Measurements from ENCODE around the gene PAX8. TPM values are rescaled to one million over a fixed set of nuclear protein-coding genes. Genes with fewer than 3 reads are reported as not detected.
"Not testable (repeated sequence)": the region's sequence is repeated elsewhere in the genome, so short reads cannot be mapped to it uniquely, and the experiment has no call there.

Gene PAX8
- total RNA-seq, 4 donors from 2014 or later = 2.3 to 7.7 (median 5.6) TPM

GRCh38 chr2:113291191-113291590 lies 12.5 kb upstream of the PAX8 start:
- no peaks in the 10 kb centered on the region for H3K9me3 ChIP-seq
- no peaks in the 10 kb centered on the region for H3K36me3 ChIP-seq
- no peak overlapping the region for H3K4me3 ChIP-seq
- H3K27me3 ChIP-seq = peaks cover 11% of the 10 kb centered on the region
- TF ChIP-seq EP300 (IDR thresholded peaks at IDR 0.05) (no peak), POLR2A (IDR thresholded peaks at IDR 0.05) (no peak), CTCF (IDR thresholded peaks at IDR 0.05) (no peak), POLR2AphosphoS5 (IDR thresholded peaks at IDR 0.05) (no peak)
- H3K4me1 ChIP-seq = peaks cover 6% of the 10 kb centered on the region
- H3K27ac ChIP-seq = no peak overlapping the region
- WGBS = 9% methylated on average over 19 of the region's 28 CpGs
- no peak for DNase-seq (ENCODE audit: low spot score in 2 of 2)

GRCh38 chr2:113288674-113289149 lies 10.0 kb upstream of the PAX8 start:
- not testable (repeated sequence) for DNase-seq (ENCODE audit: low spot score in 2 of 2); H3K9me3 ChIP-seq; H3K4me3 ChIP-seq; H3K27ac ChIP-seq; H3K36me3 ChIP-seq
- Histone ChIP-seq H3K27me3 (peaks cover 11% of the 10 kb centered on the region), H3K4me1 (peaks cover 18% of the 10 kb centered on the region)
- 79% methylated on average over 4 of the region's 5 CpGs for WGBS

DNA sequence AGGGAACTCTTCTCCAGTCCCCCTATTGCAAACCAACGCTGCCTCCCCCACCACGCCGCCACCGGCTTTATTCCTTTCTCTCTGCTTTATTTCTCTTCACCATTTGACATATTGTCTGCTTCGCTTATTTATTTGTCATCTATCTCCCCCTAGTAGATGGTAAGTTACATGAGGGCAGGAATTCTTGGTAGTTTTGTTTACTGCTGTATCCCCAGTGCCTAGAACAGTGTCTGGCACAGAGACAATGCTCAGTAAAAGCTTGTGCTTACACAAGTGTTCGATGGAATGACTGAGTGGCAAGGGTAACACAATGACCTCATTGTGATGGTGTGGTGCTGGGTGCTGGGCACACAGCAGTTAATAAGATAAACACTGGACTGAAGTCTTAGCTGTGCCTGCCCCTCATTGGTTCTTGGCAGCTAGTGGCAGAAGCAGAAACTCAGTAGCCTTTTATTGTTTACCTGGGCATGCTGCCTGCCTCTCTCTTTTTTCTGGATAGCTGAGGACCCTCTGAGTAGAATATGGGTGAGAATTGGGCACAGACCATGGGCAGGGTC lies 9.5 kb upstream of the PAX8 start:
- H3K27ac ChIP-seq; H3K4me3 ChIP-seq; DNase-seq (ENCODE audit: low spot score in 2 of 2); H3K9me3 ChIP-seq; H3K36me3 ChIP-seq: not testable (repeated sequence)
- H3K4me1 ChIP-seq = peaks cover 23% of the 10 kb centered on the region
- H3K27me3 ChIP-seq = peaks cover 11% of the 10 kb centered on the region
- WGBS = 47% methylated on average over 4 of the region's 6 CpGs

- H3K27ac ChIP-seq = no peak overlapping the region
- DNase-seq (ENCODE audit: low spot score in 2 of 2) = no peak
- H3K27me3 ChIP-seq = no peaks in the 10 kb centered on the region
- no peak overlapping the region for H3K4me3 ChIP-seq
- no peaks in the 10 kb centered on the region for H3K36me3 ChIP-seq
- no peaks in the 10 kb centered on the region for H3K9me3 ChIP-seq
- H3K4me1 ChIP-seq = peaks cover 27% of the 10 kb centered on the region
- TF ChIP-seq POLR2A (IDR thresholded peaks at IDR 0.05) (no peak), CTCF (IDR thresholded peaks at IDR 0.05) (no peak), EP300 (IDR thresholded peaks at IDR 0.05) (no peak), POLR2AphosphoS5 (IDR thresholded peaks at IDR 0.05) (no peak)
- WGBS = 97% methylated on average over 3 of the region's 3 CpGs
Observed at GRCh38 chr2:113285816-113286215, 7.1 kb upstream of the PAX8 start.

DNA sequence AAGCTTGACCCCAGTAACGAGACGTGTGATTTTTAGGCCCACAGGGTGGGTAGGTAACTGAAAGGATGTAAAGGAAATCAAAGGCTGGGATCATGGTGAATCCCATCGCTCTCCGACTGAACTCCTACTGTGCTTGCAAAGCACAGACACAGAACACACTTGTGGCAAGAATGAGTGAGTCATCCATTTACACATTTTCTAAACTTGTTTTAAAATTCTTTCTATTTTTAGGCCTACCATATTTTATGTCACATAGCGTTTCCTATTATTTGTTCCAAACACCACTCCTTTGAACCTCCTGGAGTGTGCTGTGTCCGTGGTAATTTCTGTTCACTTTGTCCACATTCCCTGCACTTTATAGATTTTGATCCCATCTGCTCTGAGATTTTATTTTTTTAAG lies 6.3 kb upstream of the PAX8 start:
- H3K27me3 ChIP-seq; H3K27ac ChIP-seq; H3K36me3 ChIP-seq; H3K4me3 ChIP-seq; DNase-seq (ENCODE audit: low spot score in 2 of 2); H3K9me3 ChIP-seq: not testable (repeated sequence)
- H3K4me1 ChIP-seq = peaks cover 27% of the 10 kb centered on the region
- WGBS = 48% methylated on average over 6 of the region's 6 CpGs

- TF ChIP-seq POLR2AphosphoS5 (IDR thresholded peaks at IDR 0.05) (no peak), EP300 (IDR thresholded peaks at IDR 0.05) (no peak), POLR2A (IDR thresholded peaks at IDR 0.05) (no peak)
- no peaks in the 10 kb centered on the region for H3K36me3 ChIP-seq
- H3K9me3 ChIP-seq = no peaks in the 10 kb centered on the region
- H3K4me3 ChIP-seq = no peak overlapping the region
- H3K27me3 ChIP-seq = no peaks in the 10 kb centered on the region
- H3K27ac ChIP-seq = no peak overlapping the region
- 100% methylated on average over 1 of the region's 1 CpG for WGBS
- H3K4me1 ChIP-seq = peaks cover 27% of the 10 kb centered on the region
- DNase-seq (ENCODE audit: low spot score in 2 of 2) = no peak
Observed at GRCh38 chr2:113284476-113284875, 5.8 kb upstream of the PAX8 start.

DNA sequence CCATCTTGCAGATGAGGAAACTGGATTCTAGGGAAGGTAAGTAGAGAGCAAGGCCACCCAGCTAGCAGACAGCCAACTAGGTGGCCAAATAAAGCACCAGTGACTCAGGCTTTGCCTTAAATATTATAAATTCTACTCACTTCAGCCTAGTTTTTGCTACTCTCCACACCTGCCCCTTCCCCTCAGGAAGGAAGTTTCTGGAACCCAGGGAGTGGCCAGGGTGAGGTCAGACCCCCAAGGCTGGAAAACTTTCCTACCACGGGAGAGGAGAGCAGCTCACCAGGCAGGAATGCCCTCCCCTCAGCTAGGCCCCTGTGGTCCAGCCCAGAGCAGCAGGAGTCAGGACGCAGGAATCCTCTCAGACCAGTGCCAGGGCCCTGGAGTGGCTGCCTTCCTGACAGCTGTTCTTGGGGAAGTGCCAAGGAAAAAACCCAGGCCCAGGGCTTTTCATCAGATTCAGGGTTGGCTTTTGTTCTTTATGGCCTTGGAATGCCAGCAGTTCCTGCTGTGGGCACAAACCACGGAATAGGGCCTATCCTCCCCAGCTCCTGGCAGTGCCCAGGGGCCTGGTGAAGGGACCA lies 5.1 kb upstream of the PAX8 start:
- 14% methylated on average over 3 of the region's 3 CpGs for WGBS
- Histone ChIP-seq H3K4me1 (peaks cover 27% of the 10 kb centered on the region), H3K27me3 (peaks cover under 1% of the 10 kb centered on the region), H3K36me3 (no peaks in the 10 kb centered on the region), H3K27ac (no peak overlapping the region), H3K9me3 (no peaks in the 10 kb centered on the region), H3K4me3 (no peak overlapping the region)
- no peak for TF ChIP-seq POLR2A (IDR thresholded peaks at IDR 0.05)
- TF ChIP-seq POLR2AphosphoS5 (IDR thresholded peaks at IDR 0.05) = peak in 1 of 3 donors; percentile 36
- TF ChIP-seq EP300 (IDR thresholded peaks at IDR 0.05) = no peak
- DNase-seq (ENCODE audit: low spot score in 2 of 2) = peak in 1 of 2 donors; percentile 69

All from suprapubic skin (tissue), 4 donors.